Measurements from ENCODE around the gene TEAD2. TPM values are rescaled to one million over a fixed set of nuclear protein-coding genes. Genes with fewer than 3 reads are reported as not detected.
"Not testable (repeated sequence)": the region's sequence is repeated elsewhere in the genome, so short reads cannot be mapped to it uniquely, and the experiment has no call there.

The TEAD2 gene
- total RNA-seq, 1 donor from 2014 or later, result 62.7 TPM

- intact Hi-C loops (cut with micrococcal nuclease), result loop anchor here (5.0 kb wide), 1 partner anchor 52 kb away; the partner anchor contains the start of gene SLC17A7
- ATAC-seq (no peak), DNase-seq (no peak)
These were observed 28.1 kb upstream of the TEAD2 start for GRCh38 chr19:49390131-49390928.

- ATAC-seq (no peak), DNase-seq (no peak)
- intact Hi-C loops (cut with micrococcal nuclease), result no loop called here
These were observed 27.2 kb upstream of the TEAD2 start for GRCh38 chr19:49389406-49389805.

- DNase-seq (peak; percentile 85), ATAC-seq (peak; percentile 80)
- intact Hi-C loops (cut with micrococcal nuclease), result no loop called here
These were observed 25.7 kb upstream of the TEAD2 start, which contains the start of gene KASH5 for GRCh38 chr19:49387936-49388372. TSS of gene KASH5 (plus strand) at chr19:49388249. CDS start at chr19:49390884, 2,635 bp downstream.

GRCh38 chr19:49383599-49383998 lies 21.4 kb upstream of the TEAD2 start:
- DNase-seq (no peak), ATAC-seq (no peak)
- intact Hi-C loops (cut with micrococcal nuclease), result no loop called here

GRCh38 chr19:49382639-49383038 lies 20.4 kb upstream of the TEAD2 start:
- intact Hi-C loops (cut with micrococcal nuclease), result no loop called here
- DNase-seq (no peak), ATAC-seq (no peak)

GRCh38 chr19:49380391-49380790 lies 18.2 kb upstream of the TEAD2 start:
- no peak for DNase-seq
- intact Hi-C loops (cut with micrococcal nuclease), result no loop called here
- no peak for ATAC-seq

GRCh38 chr19:49378512-49378911 lies 16.3 kb upstream of the TEAD2 start:
- DNase-seq, result no peak
- ATAC-seq, result no peak
- intact Hi-C loops (cut with micrococcal nuclease), result no loop called here

GRCh38 chr19:49374665-49375434 lies 12.6 kb upstream of the TEAD2 start:
- no peak for DNase-seq
- no peak for ATAC-seq
- intact Hi-C loops (cut with micrococcal nuclease), result no loop called here

- intact Hi-C loops (cut with micrococcal nuclease); ATAC-seq; DNase-seq: not testable (repeated sequence)
These were observed 11.0 kb upstream of the TEAD2 start for GRCh38 chr19:49373174-49373573.

GRCh38 chr19:49371184-49371583 lies 9.0 kb upstream of the TEAD2 start:
- no peak for ATAC-seq

GRCh38 chr19:49368711-49369358 lies 6.6 kb upstream of the TEAD2 start:
- intact Hi-C loops (cut with micrococcal nuclease), result no loop called here
- DNase-seq (no peak), ATAC-seq (no peak)

More at GRCh38 chr19:49371184-49371583, 9.0 kb upstream of the TEAD2 start:
- intact Hi-C loops (cut with micrococcal nuclease), result no loop called here
- no peak for DNase-seq

- intact Hi-C loops (cut with micrococcal nuclease), result no loop called here
- no peak for ATAC-seq
These were observed 3.9 kb upstream of the TEAD2 start for GRCh38 chr19:49366110-49366509.

GRCh38 chr19:49364083-49364737 lies 2.0 kb upstream of the TEAD2 start:
- ATAC-seq (no peak), DNase-seq (no peak)
- intact Hi-C loops (cut with micrococcal nuclease), result no loop called here

More at GRCh38 chr19:49366110-49366509, 3.9 kb upstream of the TEAD2 start:
- DNase-seq, result no peak

GRCh38 chr19:49363268-49364082 lies 1.3 kb upstream of the TEAD2 start, which contains the start of gene DKKL1:
TSS of gene DKKL1 (plus strand) at chr19:49363877. CDS start at chr19:49363999, 122 bp downstream.
- ATAC-seq (peak; percentile 87), DNase-seq (peak; percentile 99)
- intact Hi-C loops (cut with micrococcal nuclease), result no loop called here

GRCh38 chr19:49362929-49363267 lies 682 bp upstream of the TEAD2 start:
- intact Hi-C loops (cut with micrococcal nuclease), result no loop called here
- ATAC-seq (peak; percentile 7), DNase-seq (peak; percentile 69)

- intact Hi-C loops (cut with micrococcal nuclease), result no loop called here
- peak; percentile 67 for ATAC-seq
- DNase-seq, result peak; percentile 88
These were observed 673 bp downstream of the TEAD2 start for GRCh38 chr19:49361438-49362047.

- DNase-seq (no peak), ATAC-seq (no peak)
- intact Hi-C loops (cut with micrococcal nuclease), result no loop called here
These were observed 2.1 kb downstream of the TEAD2 start for GRCh38 chr19:49359851-49360820.
